Raji (cell line): ENCODE results near the gene UBE2L5.

Experiments used
- POLR2A ChIP-seq: IDR thresholded peaks from 2 replicates; pipeline ENCODE4 v1.6.1; 2011; ENCODE audit warnings: low read depth, low read length, control low read depth; ENCODE audit not compliant: insufficient read depth

Gene UBE2L5

DNA sequence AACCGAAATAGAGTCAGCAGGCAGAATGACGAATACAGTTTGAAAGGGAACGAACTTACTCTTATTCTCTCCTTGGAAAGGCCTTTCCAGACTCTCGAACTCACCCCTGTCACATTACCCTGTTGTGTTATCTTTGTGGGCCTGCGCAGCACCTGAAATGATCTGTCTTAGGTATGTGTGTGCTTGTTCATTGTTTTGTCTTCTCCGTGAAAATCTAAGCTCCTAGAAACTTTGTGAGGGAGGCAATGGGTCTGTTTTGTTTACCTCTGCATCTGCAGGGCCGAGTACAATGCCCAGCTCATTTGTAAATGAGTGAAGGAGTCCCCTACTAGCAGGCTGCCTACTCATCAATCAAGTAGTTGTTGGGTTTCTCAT lies 23.8 kb downstream of the UBE2L5 start:
- no peak for TF ChIP-seq POLR2A

DNA sequence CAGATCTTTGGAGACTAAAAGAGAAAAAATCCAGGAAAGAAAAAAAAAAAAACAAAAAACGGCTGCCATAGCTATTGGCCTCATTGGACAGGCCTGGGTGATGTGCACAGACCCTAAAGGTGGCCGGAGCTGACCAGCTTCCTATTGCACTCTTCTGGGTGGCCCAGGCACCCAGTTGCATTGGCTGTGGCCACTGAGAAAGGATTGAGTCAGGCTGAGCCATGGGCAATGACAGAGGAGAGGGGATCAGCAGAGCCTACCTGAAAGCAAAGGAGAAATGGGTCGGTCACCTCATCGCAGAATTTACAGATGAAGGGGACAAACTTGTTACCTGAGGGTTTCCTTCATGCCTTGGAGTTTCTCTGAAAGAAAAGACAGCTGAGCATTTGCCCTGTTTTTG lies 26.1 kb downstream of the UBE2L5 start:
- TF ChIP-seq POLR2A, result no peak

DNA sequence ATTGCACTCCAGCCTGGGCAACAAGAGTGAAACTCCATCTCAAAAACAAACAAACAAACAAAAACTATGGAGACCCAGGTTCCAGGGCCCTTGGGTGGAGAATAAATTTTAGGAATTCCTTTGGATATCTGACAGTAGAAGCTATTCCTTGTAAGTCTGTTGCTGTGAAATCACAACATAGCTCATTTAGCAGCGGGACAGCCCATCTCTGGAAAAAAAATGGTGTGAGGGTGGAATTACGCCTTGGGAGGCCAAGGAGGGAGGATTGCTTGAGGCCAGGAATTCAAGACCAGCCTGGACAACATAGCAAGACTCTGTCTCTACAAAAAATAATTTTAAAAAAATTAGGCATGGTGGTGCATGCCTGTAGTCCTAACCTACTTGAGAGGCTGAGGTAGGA lies 27.8 kb downstream of the UBE2L5 start:
- TF ChIP-seq POLR2A, result no peak

DNA sequence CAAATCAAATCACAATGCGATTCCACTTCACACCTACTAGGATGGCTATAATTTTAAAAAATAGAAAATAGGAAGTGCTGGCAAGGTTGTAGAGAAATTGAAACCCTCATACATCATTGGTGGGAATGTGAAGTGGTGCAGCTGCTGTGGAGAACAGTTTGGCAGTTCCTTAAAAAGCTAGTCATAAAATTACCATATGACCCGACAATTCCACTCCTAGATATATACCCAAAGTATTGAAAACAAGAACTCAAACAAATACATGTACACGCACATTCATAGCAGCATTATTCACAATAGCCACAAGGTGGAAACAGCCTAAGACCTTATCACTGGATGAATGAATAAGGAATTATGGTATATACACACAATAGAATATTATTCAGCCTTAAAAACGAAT lies 31.4 kb downstream of the UBE2L5 start:
- no peak for TF ChIP-seq POLR2A

DNA sequence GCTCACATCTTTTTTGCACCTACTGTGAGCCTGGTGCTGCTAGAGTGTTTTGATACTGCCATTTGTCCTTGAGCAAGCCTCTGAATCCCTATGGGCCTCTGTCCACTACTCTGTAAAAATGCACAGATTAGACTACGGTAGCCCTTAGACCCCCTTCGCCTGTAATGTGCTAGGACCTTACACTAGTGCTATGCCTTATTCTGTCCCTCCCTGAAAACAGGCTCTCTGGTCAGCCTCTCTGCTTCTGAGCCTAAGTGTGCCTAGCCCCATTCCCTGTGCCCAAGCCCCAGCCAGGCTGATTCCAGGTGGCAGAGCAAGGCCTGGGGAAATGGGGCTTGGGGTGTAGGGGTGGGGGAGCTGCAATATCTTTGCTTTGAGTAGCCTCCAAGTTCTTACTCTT lies 32.7 kb downstream of the UBE2L5 start:
- TF ChIP-seq POLR2A, result no peak

DNA sequence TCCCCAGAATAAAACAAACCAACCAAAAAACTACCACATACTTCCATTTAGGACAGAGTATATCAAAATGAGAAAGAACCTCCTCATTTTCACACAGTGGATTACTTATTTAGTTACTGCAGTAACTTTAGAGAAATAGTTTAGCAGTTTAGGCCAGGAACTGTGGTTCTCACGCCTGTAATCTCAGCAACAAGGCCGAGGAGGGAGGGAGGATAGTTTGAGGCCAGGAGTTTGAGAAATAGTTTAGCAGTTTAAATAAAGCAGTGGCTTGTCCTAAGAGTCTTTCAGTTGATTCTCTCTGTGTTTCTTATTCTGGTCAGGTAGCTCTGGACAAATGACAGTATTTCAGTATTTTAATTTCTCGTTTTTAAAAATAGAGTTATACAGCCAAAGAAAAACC lies 34.0 kb downstream of the UBE2L5 start:
- TF ChIP-seq POLR2A, result no peak

DNA sequence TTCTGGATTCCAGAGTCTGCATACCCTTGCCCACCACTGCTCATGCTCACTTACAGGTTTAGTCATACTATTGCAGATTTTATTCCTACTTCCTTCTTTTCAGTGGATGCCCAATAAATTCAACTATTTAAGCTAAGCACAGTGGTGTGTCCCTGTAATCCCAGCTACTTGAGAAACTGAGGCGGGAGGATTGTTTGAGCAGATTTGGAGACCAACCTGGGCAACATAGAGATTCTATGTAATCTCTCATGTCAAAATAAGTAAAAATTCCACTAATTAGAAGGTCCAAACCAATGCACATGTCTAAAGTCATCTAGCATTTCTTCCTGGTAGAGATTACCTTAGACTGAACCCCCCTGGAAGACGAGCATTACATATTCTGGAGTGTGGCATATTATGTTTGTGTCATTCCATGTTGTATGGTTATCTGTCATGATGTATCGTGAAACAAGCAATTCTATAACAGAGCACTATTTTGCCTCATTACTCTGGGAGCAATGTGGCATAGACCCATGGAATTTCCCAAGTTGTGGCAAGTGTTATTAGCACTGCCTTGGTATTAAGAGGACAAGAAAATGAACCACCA lies 35.1 kb downstream of the UBE2L5 start:
- no peak for TF ChIP-seq POLR2A

DNA sequence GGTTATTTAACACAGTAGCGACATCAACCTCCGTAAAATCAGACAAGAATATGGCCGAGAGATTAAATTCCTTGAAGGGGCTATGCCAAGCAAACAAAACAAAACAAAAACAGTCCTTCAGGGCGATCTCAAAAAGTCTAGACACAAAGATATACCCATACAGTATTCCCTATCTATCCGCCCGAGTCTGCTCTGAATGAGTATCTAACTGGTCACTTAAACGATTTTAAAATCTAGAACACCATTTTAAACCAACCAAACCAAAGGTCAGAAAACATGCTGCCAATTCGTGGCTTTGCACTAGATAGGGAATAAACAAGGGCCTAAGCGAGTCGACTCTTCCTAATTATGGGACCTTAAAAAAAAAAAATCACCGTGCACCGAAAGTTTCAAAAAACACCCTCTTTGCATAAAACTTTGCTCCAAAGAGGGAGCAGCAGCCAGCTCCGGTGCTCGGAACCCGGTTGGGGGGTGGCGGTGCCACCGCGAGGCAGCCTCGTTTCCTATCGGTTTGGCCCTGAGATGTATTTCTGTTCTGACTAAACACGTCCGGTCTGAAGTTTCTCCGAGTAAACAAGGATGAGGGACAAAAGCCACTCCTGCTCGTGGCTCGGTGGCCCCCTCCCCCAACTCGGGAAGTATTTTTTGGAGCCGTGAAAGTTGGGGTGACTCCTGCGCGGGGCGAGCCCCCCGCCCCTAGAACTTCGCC lies 41.6 kb downstream of the UBE2L5 start:
- TF ChIP-seq POLR2A, result peak; percentile 39; the same call in 1 of the 2 replicates

DNA sequence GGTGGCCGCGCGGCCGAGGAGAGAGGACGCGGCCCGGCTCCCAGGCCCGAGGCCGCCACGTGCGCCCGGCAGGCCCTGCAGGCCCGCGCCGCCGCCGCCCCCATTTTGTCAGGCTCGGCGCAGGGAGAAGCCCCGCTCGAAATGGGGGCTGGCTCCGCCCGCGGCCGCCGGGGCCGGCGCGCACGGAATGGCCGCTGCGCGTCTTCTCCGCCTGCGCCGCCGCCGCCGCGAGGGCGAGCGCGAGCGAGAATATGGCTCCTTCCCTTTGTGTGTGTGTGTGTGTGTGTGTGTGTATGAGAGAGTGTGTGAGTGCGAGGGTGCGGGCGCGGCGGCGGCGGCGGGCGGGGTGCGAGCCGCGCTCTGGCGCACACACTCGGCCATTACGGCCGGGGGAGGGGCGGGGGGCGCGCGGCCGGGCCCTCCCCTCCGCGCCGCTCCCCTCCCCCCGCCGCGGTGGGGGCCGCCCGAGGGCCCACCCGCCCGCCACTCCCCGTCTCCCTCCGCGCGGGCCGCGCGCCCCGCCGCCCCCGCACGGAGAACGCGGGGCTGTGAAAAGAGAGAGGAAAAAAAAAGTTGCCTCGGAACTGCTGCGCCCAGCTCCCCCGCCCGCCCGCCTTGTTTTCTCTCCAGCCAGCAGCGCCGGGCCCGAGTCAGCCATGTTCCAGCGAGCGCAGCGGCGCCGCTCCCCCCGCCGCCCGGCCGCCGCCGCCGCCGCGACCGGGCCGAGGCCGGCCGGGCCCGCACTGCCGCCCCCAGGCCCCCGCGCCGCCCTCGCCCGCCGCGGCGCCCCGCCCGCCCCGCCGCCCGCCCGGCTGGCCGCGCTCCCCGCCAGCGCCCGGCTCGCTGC lies 42.4 kb downstream of the UBE2L5 start:
- TF ChIP-seq POLR2A, result peak; percentile 31; the same call in 1 of the 2 replicates

DNA sequence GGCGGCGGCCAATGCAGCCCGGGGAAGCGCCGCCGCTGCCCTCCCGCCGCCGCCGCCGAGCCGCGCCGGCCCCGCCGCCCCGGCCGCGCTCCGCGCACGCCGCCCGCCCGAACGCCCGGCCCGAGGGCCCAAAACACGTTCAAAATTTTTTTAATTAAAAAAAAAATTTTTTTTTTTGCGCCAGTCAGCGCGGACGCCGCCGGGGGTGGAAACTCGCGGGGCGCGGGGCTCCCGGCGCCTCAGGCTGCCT lies 43.0 kb downstream of the UBE2L5 start:
- TF ChIP-seq POLR2A, result no peak

DNA sequence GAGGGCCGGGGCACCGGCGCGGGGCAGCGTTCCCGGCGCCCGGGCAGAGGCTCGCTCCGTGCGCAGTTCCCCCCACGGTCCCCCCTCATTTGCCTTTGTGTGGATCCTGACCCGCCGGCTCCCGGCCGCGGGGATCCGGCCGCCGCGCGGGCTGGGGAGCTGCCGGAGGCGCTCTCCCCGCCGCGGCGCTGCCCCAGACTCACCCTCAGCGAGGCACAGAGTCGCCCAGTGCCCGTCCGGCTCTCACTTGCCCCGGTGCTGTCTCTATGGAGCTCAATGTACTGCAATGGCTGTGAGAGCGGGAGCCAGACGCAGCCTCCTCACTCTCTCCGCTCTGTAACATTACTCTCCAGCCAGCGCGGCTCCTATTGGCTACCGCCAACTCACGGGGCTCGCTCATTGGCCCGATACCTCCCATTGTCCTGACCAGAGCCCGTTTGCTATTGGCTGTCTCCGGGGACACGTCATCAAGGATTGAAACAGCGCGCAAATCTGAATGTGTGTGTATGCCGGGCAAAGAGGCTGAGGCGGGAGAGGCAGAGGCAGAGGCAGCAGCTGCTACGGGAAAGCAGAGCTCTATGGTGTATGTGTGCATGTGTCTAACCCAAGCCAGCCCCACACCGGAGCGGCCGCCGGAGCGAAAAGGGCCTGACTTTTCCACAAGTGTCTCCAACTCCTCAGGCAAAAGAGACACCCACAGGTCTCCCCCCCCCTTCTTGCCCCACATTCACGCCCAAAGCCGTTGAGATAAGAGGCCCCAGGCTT lies 43.5 kb downstream of the UBE2L5 start, which contains the start of gene HMGB1:
TSS of gene HMGB1 (minus strand) at position 344 of the 765 bp plus-strand sequence. CDS start 2,256 bp downstream, outside the sequence.
- TF ChIP-seq POLR2A, result peak; percentile 95

DNA sequence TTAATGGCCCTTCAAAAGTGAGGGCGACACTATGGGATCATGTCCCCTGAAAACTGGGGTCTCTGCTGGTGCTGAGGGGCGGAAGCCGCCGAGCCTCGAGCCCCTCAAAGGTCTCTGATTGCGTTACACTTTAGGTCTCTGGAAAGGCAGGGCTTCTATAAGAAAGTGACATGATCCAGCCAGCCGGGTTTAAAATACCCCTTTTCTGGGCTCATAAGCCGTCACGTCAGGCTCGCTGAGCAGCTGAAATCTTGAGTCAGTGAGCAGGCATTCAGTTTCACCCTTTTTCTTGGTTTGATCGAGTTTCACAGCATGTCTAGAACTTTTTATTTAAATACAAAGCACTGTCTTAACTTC lies 44.0 kb downstream of the UBE2L5 start:
- TF ChIP-seq POLR2A, result no peak

DNA sequence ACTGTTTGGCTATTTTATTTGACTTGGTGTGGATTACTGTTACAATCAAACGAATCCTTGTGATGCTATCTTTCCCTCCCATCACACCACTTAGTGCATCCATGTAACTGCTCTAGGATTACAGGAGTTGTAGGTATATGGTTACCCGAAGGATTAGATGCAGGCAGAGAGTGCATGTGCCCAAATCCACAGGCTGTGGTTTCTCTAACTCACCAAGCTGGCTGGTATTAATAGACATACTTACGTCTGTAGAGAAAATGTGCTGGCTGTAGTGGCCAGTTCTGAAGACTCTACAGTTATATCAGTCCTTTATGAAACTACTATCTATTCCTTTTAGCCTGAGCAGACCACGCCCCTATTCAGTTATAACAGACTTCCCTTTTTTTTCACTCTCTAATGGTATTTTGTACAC lies 44.6 kb downstream of the UBE2L5 start:
- peak; percentile 81 for TF ChIP-seq POLR2A

DNA sequence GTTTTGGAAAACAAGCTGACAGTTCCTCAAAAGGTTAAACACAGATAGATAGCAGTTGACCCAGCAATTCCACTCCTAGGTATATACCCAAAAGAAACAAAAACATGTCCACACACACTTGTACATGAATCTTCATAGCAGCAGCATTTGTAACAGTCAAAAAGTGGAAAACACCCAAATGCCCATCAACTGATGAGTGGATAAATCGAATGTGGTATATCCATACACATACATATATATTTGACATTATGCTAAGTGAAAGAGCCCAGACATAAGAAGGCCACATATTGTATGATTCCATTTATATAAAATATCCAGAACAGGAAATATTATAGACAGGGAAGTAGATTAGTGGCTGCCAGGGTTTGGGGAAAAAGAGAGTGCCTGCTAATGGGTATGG lies 51.4 kb downstream of the UBE2L5 start:
- no peak for TF ChIP-seq POLR2A
